WTC11 (cell line): ENCODE results near the gene ZNF613. TPM values are rescaled to one million over a fixed set of nuclear protein-coding genes. Genes with fewer than 3 reads are reported as not detected.

ENCODE experiments used
- ATAC-seq: fragments of 200-7000 bp; cut with Tn5 transposase; 2 replicates; pipeline ENCODE4 v1.10.0; 2021; ENCODE audit warnings: mild to moderate bottlenecking, moderate library complexity
- CTCF ChIA-PET: fragments of 300-600 bp; sonication (Branson Sonifier 250); formaldehyde crosslinking; loops from one replicate; lab custom pipeline; 2021; ENCODE audit warnings: antibody characterized with exemption; lab: Charles Lee
- POLR2A ChIA-PET: fragments of 350-600 bp; sonication (Branson Sonifier 250); formaldehyde crosslinking; loops from one replicate; lab custom pipeline; 2021; ENCODE audit warnings: antibody characterized with exemption; lab: Charles Lee
- DNase-seq: peaks from one replicate; pipeline ENCODE4 v3.0.0; 2021; ENCODE audit warnings: low spot score
- H3K27ac Mint-ChIP-seq: 2 replicates; pipeline ENCODE4 v1.8.0; 2021; ENCODE audit warnings: mixed read lengths
- H3K27me3 Mint-ChIP-seq: 2 replicates; pipeline ENCODE4 v1.8.0; 2021; ENCODE audit warnings: low read depth, mild to moderate bottlenecking, moderate library complexity, mixed read lengths
- H3K36me3 Mint-ChIP-seq: 2 replicates; pipeline ENCODE4 v1.8.0; 2021; ENCODE audit warnings: mixed read lengths
- H3K4me1 Mint-ChIP-seq: 2 replicates; pipeline ENCODE4 v1.8.0; 2022; ENCODE audit warnings: mixed read lengths
- H3K4me3 Mint-ChIP-seq: 2 replicates; pipeline ENCODE4 v1.8.0; 2021; ENCODE audit warnings: mild to moderate bottlenecking, moderate library complexity, mixed read lengths
- H3K9me3 Mint-ChIP-seq: 2 replicates; pipeline ENCODE4 v1.8.0; 2021; ENCODE audit warnings: mixed read lengths
- ARID4B ChIP-seq: sonication (generic); formaldehyde crosslinking; IDR thresholded peaks from 2 replicates; pipeline ENCODE4 v1.8.0; 2023; ENCODE audit warnings: missing genetic modification reagents, mild to moderate bottlenecking, borderline replicate concordance
- ATF6 ChIP-seq: sonication (generic); formaldehyde crosslinking; IDR thresholded peaks from 2 replicates; pipeline ENCODE4 v1.8.1; 2023; ENCODE audit warnings: mild to moderate bottlenecking, missing genetic modification reagents
- CBFB ChIP-seq: sonication (generic); formaldehyde crosslinking; IDR thresholded peaks from 2 replicates; pipeline ENCODE4 v1.8.1; 2022; ENCODE audit warnings: mild to moderate bottlenecking, low read depth, missing genetic modification reagents
- E2F5 ChIP-seq: sonication (generic); formaldehyde crosslinking; IDR thresholded peaks from 2 replicates; pipeline ENCODE4 v1.8.1; 2022; ENCODE audit warnings: mild to moderate bottlenecking, moderate library complexity, missing genetic modification reagents
- EMX1 ChIP-seq: fragments of 250-450 bp; sonication (Bioruptor Pico); IDR thresholded peaks from 2 replicates; pipeline ENCODE4 v1.8.0; 2021; ENCODE audit warnings: mild to moderate bottlenecking
- FOXK1 ChIP-seq: sonication (generic); formaldehyde crosslinking; IDR thresholded peaks from 2 replicates; pipeline ENCODE4 v1.8.0; 2022; ENCODE audit warnings: mild to moderate bottlenecking, moderate library complexity, missing genetic modification reagents
- FOXP1 ChIP-seq: sonication (generic); formaldehyde crosslinking; IDR thresholded peaks from 2 replicates; pipeline ENCODE4 v1.8.0; 2022; ENCODE audit warnings: missing genetic modification reagents, mild to moderate bottlenecking, moderate library complexity, borderline replicate concordance
- GABPB1 ChIP-seq: sonication (generic); formaldehyde crosslinking; IDR thresholded peaks from 2 replicates; pipeline ENCODE4 v1.8.1; 2023; ENCODE audit warnings: mild to moderate bottlenecking, missing genetic modification reagents
- GRHL2 ChIP-seq: fragments of 250-450 bp; sonication (Bioruptor Pico); IDR thresholded peaks from 2 replicates; pipeline ENCODE4 v1.8.0; 2022; ENCODE audit warnings: mild to moderate bottlenecking, moderate library complexity; ENCODE audit not compliant: insufficient replicate concordance, severe bottlenecking
- MXD4 ChIP-seq: fragments of 250-450 bp; sonication (Bioruptor Pico); IDR thresholded peaks from 2 replicates; pipeline ENCODE4 v1.8.0; 2021; ENCODE audit warnings: mild to moderate bottlenecking, moderate library complexity, borderline replicate concordance
- MYBL2 ChIP-seq: sonication (generic); formaldehyde crosslinking; IDR thresholded peaks from 2 replicates; pipeline ENCODE4 v1.8.1; 2023; ENCODE audit warnings: mild to moderate bottlenecking, moderate library complexity, missing genetic modification reagents
- NFE2L1 ChIP-seq: sonication (generic); formaldehyde crosslinking; IDR thresholded peaks from 2 replicates; pipeline ENCODE4 v1.8.1; 2023; ENCODE audit warnings: missing genetic modification reagents
- SMAD4 ChIP-seq: sonication (generic); formaldehyde crosslinking; IDR thresholded peaks from 2 replicates; pipeline ENCODE4 v1.8.0; 2022; ENCODE audit warnings: mild to moderate bottlenecking, missing genetic modification reagents
- ZNF232 ChIP-seq: sonication (generic); formaldehyde crosslinking; IDR thresholded peaks from 2 replicates; pipeline ENCODE4 v1.8.0; 2022; ENCODE audit warnings: mild to moderate bottlenecking, missing genetic modification reagents
- ZNF671 ChIP-seq: fragments of 250-450 bp; sonication (Bioruptor Pico); IDR thresholded peaks from 2 replicates; pipeline ENCODE4 v1.8.0; 2021; ENCODE audit warnings: mild to moderate bottlenecking
- total RNA-seq: library from RNA; stranded (reverse); gene quantifications from 3 replicates; pipeline ENCODE4 v1.2.3, GENCODE V29; 2021
- TF ChIP-seq, protein P1 (sequence below): sonication (generic); formaldehyde crosslinking; IDR thresholded peaks from 2 replicates; pipeline ENCODE4 v1.8.0; 2023; ENCODE audit warnings: missing genetic modification reagents
- TF ChIP-seq, protein P2 (sequence below): fragments of 200-600 bp; IDR thresholded peaks from 2 replicates; pipeline ENCODE4 v1.8.0; 2022; ENCODE audit warnings: antibody characterized with exemption
- TF ChIP-seq, protein P3 (sequence below): fragments of 250-450 bp; sonication (Bioruptor Pico); IDR thresholded peaks from 2 replicates; pipeline ENCODE4 v1.8.0; 2021; ENCODE audit warnings: mild to moderate bottlenecking
- TF ChIP-seq, protein P4 (sequence below): sonication (generic); formaldehyde crosslinking; IDR thresholded peaks from 2 replicates; pipeline ENCODE4 v1.8.1; 2023; ENCODE audit warnings: mild to moderate bottlenecking, missing genetic modification reagents, moderate library complexity
- TF ChIP-seq, protein P5 (sequence below): sonication (generic); formaldehyde crosslinking; IDR thresholded peaks from 2 replicates; pipeline ENCODE4 v1.8.1; 2022; ENCODE audit warnings: mild to moderate bottlenecking, missing genetic modification reagents, moderate library complexity, borderline replicate concordance

Gene ZNF613
- total RNA-seq, 1 experiment from 2014 or later = 13.7 TPM

GRCh38 chr19:51904331-51905165, 22.7 kb upstream of the ZNF613 start, which contains the start of gene ZNF649:
ZNF649 (minus strand) TSS chr19:51905017; CDS start chr19:51900107, 4,910 bp downstream.
- Mint-ChIP-seq H3K27ac (peak within 1 kb of the TSS; percentile 100), H3K27me3 (no peaks in the 10 kb centered on the region), H3K9me3 (peaks cover 20% of the 10 kb centered on the region), H3K4me3 (peak within 1 kb of the TSS; percentile 99), H3K4me1 (peaks cover 68% of the 10 kb centered on the region)
- DNase-seq = peak; percentile 88
- POLR2A ChIA-PET = no interaction called here
- TF ChIP-seq MYBL2 (0 out of 2 replicates have a peak, but pooled peaks have one; percentile 58), NFE2L1 (CRISPR knock-in tag) (0 out of 2 replicates have a peak, but pooled peaks have one; percentile 27), E2F5 (peak; percentile 34; the same call in 1 of the 2 replicates), FOXP1 (CRISPR knock-in tag) (peak; percentile 66; the same call in 1 of the 2 replicates), ARID4B (CRISPR knock-in tag) (0 out of 2 replicates have a peak, but pooled peaks have one; percentile 33)
- TF ChIP-seq, protein P1, sequence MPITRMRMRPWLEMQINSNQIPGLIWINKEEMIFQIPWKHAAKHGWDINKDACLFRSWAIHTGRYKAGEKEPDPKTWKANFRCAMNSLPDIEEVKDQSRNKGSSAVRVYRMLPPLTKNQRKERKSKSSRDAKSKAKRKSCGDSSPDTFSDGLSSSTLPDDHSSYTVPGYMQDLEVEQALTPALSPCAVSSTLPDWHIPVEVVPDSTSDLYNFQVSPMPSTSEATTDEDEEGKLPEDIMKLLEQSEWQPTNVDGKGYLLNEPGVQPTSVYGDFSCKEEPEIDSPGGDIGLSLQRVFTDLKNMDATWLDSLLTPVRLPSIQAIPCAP (CRISPR knock-in tag) = no peak
- TF ChIP-seq, protein P2, sequence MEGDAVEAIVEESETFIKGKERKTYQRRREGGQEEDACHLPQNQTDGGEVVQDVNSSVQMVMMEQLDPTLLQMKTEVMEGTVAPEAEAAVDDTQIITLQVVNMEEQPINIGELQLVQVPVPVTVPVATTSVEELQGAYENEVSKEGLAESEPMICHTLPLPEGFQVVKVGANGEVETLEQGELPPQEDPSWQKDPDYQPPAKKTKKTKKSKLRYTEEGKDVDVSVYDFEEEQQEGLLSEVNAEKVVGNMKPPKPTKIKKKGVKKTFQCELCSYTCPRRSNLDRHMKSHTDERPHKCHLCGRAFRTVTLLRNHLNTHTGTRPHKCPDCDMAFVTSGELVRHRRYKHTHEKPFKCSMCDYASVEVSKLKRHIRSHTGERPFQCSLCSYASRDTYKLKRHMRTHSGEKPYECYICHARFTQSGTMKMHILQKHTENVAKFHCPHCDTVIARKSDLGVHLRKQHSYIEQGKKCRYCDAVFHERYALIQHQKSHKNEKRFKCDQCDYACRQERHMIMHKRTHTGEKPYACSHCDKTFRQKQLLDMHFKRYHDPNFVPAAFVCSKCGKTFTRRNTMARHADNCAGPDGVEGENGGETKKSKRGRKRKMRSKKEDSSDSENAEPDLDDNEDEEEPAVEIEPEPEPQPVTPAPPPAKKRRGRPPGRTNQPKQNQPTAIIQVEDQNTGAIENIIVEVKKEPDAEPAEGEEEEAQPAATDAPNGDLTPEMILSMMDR = no peak
- TF ChIP-seq, protein P3, sequence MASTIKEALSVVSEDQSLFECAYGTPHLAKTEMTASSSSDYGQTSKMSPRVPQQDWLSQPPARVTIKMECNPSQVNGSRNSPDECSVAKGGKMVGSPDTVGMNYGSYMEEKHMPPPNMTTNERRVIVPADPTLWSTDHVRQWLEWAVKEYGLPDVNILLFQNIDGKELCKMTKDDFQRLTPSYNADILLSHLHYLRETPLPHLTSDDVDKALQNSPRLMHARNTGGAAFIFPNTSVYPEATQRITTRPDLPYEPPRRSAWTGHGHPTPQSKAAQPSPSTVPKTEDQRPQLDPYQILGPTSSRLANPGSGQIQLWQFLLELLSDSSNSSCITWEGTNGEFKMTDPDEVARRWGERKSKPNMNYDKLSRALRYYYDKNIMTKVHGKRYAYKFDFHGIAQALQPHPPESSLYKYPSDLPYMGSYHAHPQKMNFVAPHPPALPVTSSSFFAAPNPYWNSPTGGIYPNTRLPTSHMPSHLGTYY (CRISPR knock-in tag) = 0 out of 2 replicates have a peak, but pooled peaks have one; percentile 16
- TF ChIP-seq, all 79 proteins: peak for 6
- H3K36me3 Mint-ChIP-seq = peaks cover 54% of the 10 kb centered on the region
- CTCF ChIA-PET = no interaction called here
- ATAC-seq = peak; percentile 78

GRCh38 chr19:51905206-51905605, 22.1 kb upstream of the ZNF613 start:
- Mint-ChIP-seq H3K27ac (peak overlapping the region; percentile 100), H3K4me3 (peak overlapping the region; percentile 99), H3K4me1 (peaks cover 72% of the 10 kb centered on the region), H3K9me3 (peaks cover 20% of the 10 kb centered on the region), H3K27me3 (no peaks in the 10 kb centered on the region), H3K36me3 (peaks cover 54% of the 10 kb centered on the region)
- ChIA-PET POLR2A (no interaction called here), CTCF (no interaction called here)
- DNase-seq (no peak), ATAC-seq (no peak)
- TF ChIP-seq SMAD4 = no peak
- TF ChIP-seq, protein P4, sequence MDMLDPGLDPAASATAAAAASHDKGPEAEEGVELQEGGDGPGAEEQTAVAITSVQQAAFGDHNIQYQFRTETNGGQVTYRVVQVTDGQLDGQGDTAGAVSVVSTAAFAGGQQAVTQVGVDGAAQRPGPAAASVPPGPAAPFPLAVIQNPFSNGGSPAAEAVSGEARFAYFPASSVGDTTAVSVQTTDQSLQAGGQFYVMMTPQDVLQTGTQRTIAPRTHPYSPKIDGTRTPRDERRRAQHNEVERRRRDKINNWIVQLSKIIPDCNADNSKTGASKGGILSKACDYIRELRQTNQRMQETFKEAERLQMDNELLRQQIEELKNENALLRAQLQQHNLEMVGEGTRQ (CRISPR knock-in tag) = no peak
- TF ChIP-seq FOXK1 = no peak
- TF ChIP-seq GRHL2 (CRISPR knock-in tag) = no peak
- no peak for TF ChIP-seq ATF6
- TF ChIP-seq GABPB1 (CRISPR knock-in tag) = no peak
- no peak for TF ChIP-seq ZNF671 (CRISPR knock-in tag)
- no peak for TF ChIP-seq MXD4 (CRISPR knock-in tag)
- TF ChIP-seq CBFB (CRISPR knock-in tag) = no peak
- no peak for TF ChIP-seq EMX1 (CRISPR knock-in tag)
- no peak for TF ChIP-seq ZNF232 (CRISPR knock-in tag)
- TF ChIP-seq, protein P5, sequence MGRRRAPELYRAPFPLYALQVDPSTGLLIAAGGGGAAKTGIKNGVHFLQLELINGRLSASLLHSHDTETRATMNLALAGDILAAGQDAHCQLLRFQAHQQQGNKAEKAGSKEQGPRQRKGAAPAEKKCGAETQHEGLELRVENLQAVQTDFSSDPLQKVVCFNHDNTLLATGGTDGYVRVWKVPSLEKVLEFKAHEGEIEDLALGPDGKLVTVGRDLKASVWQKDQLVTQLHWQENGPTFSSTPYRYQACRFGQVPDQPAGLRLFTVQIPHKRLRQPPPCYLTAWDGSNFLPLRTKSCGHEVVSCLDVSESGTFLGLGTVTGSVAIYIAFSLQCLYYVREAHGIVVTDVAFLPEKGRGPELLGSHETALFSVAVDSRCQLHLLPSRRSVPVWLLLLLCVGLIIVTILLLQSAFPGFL = no peak
